HG02763 (cell line): ENCODE results near the gene CLRN1.
A peak's percentile ranks its signal among the peaks of the same experiment; 100 is the strongest.

Source experiments
- ATAC-seq: cut with Tn5 transposase; IDR thresholded peaks from one replicate; pipeline ENCODE4 v1.9.1; 2021; ENCODE audit warnings: mild to moderate bottlenecking, moderate library complexity; ENCODE audit not compliant: unreplicated experiment

Gene CLRN1

DNA sequence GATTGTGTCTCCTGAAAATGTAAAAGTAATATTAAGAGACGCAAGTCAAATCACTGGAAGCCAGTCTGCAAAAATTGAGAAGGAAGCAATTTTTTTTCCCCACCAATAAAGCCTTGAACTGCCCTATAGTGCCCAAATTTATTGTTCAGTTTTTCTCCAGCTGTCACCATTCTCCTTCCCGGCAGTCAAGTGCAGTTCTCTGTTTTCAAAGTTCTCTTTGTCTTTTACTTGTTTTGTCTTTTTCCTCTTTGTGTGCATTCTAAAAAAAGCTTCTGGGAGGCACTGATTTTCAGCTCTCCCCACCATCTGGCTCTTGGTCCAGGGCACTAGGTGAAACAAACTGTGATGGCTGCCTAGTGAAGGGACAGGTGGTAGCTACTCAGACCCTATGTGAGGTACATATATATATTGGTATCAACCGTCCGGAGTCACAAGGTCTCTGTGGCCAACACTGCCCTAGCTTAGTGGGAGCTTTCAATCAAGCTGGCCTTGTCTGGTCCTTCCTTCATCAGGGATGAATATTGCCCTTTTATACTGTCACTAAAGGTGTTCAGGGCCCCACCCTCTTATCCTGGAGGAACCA, 6.1 kb upstream of the CLRN1 start:
- ATAC-seq, result no peak

GRCh38 chr3:150975992-150976368, 3.5 kb upstream of the CLRN1 start:
- ATAC-seq, result no peak

GRCh38 chr3:150975086-150975991, 2.8 kb upstream of the CLRN1 start:
- ATAC-seq, result no peak

DNA sequence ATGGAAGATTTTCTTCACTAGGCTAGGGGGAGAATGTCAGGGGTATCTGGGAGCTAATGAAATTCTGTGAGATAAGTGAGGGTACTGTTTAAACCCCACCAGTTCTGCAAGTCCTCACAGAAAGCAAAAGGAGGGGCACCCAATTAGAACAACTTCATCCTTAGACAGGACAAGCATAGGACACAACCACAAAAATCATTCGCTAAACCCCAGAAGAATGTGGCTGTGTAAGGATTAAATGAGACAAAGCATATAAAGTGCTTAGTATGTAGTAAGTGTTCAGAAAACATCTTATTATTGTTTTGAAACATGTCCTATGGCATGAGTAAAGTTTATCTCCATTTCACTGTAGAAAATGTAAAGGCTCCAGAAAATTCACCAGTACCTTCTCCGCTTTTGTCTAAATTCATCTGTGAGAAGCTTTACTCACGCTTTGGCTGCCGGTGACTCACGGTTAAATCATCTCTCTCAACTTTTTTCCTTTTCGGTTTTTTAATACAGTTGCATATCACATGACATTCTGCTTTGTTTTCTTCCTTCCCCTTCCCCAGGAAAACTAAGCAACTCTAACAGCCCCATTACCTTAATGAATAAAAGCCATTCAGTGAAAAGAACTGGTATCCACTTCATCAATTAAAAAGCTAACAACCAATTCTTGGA, 1.7 kb downstream of the CLRN1 start:
- no peak for ATAC-seq

- no peak for ATAC-seq
These were observed 4.0 kb downstream of the CLRN1 start for GRCh38 chr3:150968341-150969035.

GRCh38 chr3:150965436-150965835, 7.1 kb downstream of the CLRN1 start:
- ATAC-seq, result no peak

- ATAC-seq, result no peak
These were observed 10.6 kb downstream of the CLRN1 start for GRCh38 chr3:150961949-150962348.

- no peak for ATAC-seq
These were observed 11.5 kb downstream of the CLRN1 start for GRCh38 chr3:150960708-150961684.

DNA sequence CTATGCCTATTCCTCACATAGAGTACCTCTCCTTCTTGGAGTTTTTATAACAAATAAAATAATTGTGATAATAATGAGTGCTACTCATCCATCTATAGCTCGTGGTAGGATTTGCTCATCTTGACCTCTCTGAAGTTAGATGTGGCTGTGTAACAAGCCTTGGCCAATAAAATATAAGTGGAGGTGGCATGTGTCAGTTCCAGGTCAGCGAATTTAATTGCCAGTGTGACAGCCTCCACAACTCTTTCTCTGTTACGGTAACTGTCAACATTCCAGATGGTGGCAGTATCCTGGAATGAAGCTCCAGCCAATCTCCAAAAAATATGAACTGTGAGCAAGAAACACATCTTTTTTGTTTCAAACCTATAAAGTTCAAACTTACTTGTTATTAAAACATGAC, 13.8 kb downstream of the CLRN1 start:
- ATAC-seq, result no peak

- no peak for ATAC-seq
These were observed 16.2 kb downstream of the CLRN1 start for GRCh38 chr3:150956376-150956775.

DNA sequence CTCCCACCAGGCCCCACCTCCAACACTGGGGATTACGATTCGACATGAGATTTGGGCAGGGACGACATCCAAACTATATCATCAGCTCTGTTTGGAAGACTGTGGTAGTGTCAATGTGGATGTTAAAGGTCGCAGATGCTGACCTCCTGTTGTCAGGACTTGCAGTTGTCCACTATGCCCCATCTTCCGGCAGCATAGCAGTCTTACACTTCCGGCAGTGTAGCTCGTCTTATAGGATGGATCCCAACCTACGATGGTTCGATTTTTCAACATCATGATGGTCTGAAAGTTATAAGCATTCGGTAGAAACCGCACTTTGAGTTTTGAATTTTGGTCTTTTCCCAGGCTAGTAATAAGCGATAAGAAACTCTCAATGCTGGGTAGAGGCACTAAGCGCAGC, 20.6 kb downstream of the CLRN1 start:
- no peak for ATAC-seq

DNA sequence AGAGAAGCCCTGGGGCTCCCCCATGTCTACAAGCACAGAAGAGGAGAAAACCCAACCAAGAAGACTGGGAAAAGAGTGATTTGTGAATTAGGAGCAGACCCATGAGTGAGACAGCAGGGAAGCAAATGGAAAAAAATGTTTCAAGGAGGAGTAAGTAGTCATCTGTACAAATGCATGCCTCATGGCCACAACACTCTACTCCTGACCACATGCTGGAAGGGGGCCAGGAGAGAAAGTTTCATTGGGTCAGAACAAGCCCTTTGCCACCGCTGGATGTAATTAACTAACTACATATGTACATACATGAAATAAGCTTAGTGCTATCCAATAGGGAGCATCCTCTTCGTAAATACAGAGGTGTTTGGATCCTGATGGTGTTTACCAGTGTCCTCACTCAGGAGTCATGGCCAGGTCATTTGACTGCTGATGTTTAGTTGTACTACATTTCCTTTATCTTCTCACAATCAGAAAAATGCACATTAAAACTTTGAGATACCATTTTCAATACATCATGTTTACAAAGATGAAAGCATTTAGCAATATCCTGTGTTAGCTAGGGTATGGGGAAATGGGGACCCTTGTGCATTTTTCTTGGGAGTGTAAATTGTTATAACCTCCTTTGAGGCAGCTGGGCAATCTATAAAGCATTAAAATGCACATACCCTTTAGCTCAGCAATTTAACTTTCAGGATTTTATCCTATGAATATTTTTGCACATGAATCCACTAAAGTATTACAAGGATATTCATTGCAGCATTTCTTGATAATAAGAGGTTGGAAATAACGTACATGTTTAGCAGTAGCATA, 27.1 kb downstream of the CLRN1 start:
- ATAC-seq, result no peak

DNA sequence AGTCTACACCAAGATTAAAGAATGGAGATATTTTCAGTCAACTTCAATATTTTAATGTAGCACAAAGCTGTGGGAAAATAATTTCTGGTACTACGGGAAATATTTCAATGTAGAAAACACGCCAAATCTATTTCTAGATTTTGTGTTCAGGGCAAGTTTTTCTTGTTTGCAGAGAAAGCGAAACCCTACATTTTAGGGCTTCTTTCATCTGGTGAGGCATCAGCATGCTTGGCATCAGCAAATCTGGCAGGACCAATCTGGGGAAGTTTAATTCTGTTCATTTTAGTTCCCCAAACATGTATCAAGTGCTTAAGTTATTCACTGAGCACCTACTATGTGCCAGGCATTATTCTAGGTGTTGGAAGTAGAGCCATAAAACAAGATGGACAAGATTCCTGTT, 30.3 kb downstream of the CLRN1 start:
- ATAC-seq, result no peak

- ATAC-seq, result peak; percentile 56
These were observed 35.8 kb downstream of the CLRN1 start for GRCh38 chr3:150936693-150937092.

DNA sequence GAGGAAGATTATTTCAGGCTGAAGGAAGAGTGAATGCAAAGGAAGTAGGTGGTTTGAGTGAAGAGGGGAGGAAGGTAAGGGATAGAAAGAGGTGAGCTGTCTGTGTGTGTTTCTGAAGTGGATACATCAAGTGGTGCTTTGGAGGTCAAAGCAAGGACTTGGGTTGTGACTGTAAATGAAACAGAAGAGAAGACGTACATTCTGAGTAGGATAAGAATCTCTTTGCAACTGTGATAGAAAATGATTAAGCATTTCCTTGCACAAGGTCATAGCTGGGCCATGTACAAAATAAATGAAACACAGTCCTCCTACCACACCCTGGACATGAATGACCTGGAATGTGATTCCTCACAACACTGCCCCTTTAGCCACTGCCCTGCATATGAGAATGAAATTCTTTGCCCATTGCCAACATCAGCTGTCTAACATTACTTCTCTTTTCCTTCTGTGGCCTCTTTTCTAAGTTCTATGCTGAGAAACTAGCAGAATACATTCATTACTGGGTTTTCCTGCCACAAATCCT, 39.0 kb downstream of the CLRN1 start:
- no peak for ATAC-seq

DNA sequence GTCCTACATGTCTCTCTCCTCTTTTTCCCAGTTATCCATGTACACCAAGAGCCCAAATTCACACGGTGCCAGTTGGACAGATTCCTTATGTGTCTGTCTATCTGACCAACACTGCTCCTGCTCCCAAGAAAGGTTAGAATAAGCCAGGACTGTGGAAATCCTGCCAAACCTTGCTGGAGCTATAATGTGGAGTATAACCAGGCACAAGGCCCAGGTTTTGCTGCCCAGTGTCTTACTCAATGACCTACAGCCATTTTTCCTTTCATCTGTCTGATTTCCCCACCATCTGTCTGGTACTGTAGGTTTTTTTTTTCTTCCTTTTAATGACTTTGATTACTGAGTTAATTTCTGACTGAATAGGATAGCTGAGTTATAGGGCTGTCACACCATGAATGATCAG, 40.8 kb downstream of the CLRN1 start:
- ATAC-seq, result no peak

DNA sequence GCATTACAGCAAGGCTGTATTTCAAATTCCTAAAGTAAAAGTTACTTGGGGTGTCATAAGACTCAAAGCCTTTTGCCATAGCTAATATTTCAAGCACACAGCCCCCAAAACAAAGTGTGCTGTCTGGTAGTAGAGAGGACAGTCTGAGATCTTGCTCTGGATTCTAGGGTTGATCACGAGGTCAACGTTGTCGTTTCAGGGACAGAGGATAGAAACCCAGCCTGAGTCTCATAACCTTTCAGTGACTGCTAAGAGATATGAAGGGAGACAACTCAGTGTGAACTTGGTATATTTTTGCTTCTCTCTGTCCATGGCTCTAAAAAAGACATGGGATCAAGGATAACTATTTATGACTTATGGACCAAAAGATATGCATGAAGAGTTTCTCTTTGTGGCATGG, 41.7 kb downstream of the CLRN1 start:
- no peak for ATAC-seq

- ATAC-seq, result no peak
These were observed 44.3 kb downstream of the CLRN1 start for GRCh38 chr3:150928234-150928633.

- ATAC-seq, result no peak
These were observed 46.2 kb downstream of the CLRN1 start for GRCh38 chr3:150926328-150926727.
